IMR-90 (cell line): Measurements from ENCODE around the gene LRRC8C.

Experiments
- BHLHE40 ChIP-seq: fragments of 150-350 bp; IDR thresholded peaks from 2 replicates; pipeline ENCODE4 v1.6.1; 2016; ENCODE audit warnings: mild to moderate bottlenecking, low read depth, low read length
- CEBPB ChIP-seq: IDR thresholded peaks from 2 replicates; pipeline ENCODE4 v1.6.1; 2012; ENCODE audit warnings: low read depth, low read length, improper control_type of control experiment
- CHD1 ChIP-seq: IDR thresholded peaks from 2 replicates; pipeline ENCODE4 v1.6.1; 2012; ENCODE audit warnings: low read depth, low read length, improper control_type of control experiment
- CTCF ChIP-seq: conservative IDR thresholded peaks from 2 replicates; pipeline ENCODE4 v1.5.1; 2012; ENCODE audit warnings: mild to moderate bottlenecking, low read depth, low read length, improper control_type of control experiment
- MAFK ChIP-seq: IDR thresholded peaks from 2 replicates; pipeline ENCODE4 v1.6.1; 2012; ENCODE audit warnings: low read depth, low read length, improper control_type of control experiment
- MXI1 ChIP-seq: IDR thresholded peaks from 2 replicates; pipeline ENCODE4 v1.6.1; 2012; ENCODE audit warnings: low read depth, mild to moderate bottlenecking, low read length, moderate library complexity, borderline replicate concordance
- POLR2A ChIP-seq: IDR thresholded peaks from 2 replicates; pipeline ENCODE4 v1.6.1; 2012; ENCODE audit warnings: mild to moderate bottlenecking, low read depth, low read length
- RAD21 ChIP-seq: IDR thresholded peaks from 2 replicates; pipeline ENCODE4 v1.6.1; 2012; ENCODE audit warnings: low read length, improper control_type of control experiment
- SMC3 ChIP-seq: fragments of 150-350 bp; IDR thresholded peaks from 2 replicates; pipeline ENCODE4 v1.6.1; 2016; ENCODE audit warnings: low read depth, mild to moderate bottlenecking, antibody characterized with exemption, low read length, moderate library complexity

GRCh38 chr1:89673251-89673650 lies 40.3 kb downstream of the LRRC8C start:
- TF ChIP-seq RAD21 (no peak), POLR2A (no peak), SMC3 (no peak), CTCF (no peak), BHLHE40 (no peak), MXI1 (no peak), CEBPB (no peak), CHD1 (no peak), MAFK (no peak)
